ENCODE data around the gene VSTM2A. TPM values are rescaled to one million over a fixed set of nuclear protein-coding genes. Genes with fewer than 3 reads are reported as not detected.

The VSTM2A gene
- total and polyA plus RNA-seq, 4 donors: not detected

- TF ChIP-seq ZBTB33 (IDR thresholded peaks at IDR 0.05) (no peak), ATF3 (IDR thresholded peaks at IDR 0.05) (no peak), SP1 (IDR thresholded peaks at IDR 0.05) (no peak), MAX (IDR thresholded peaks at IDR 0.05) (no peak), HNF4A (conservative IDR thresholded peaks at IDR 0.05) (no peak), GABPA (IDR thresholded peaks at IDR 0.05 in 1 of 2, conservative IDR thresholded peaks at IDR 0.05 in 1 of 2) (no peak), FOXA1 (IDR thresholded peaks at IDR 0.05) (no peak), TAF1 (conservative IDR thresholded peaks at IDR 0.05) (no peak)
Measured at GRCh38 chr7:54581511-54581910, 39.3 kb downstream of the VSTM2A start (continued).

- Histone ChIP-seq H3K9ac (ENCODE audit: low read depth in 1 of 2, low read length in 2 of 2) (no peak overlapping the region), H3K27me3 (ENCODE audit: control insufficient read depth in 4 of 4, insufficient read depth in 4 of 4, low read length in 3 of 4) (no peaks in the 10 kb centered on the region), H3K4me3 (ENCODE audit: low read depth in 1 of 3, low read length in 3 of 3) (no peak overlapping the region), H3K4me1 (ENCODE audit: control insufficient read depth in 4 of 4, insufficient read depth in 4 of 4, low read length in 3 of 4) (no peaks in the 10 kb centered on the region), H3K36me3 (ENCODE audit: control insufficient read depth in 4 of 4, insufficient read depth in 3 of 4, low read depth in 1 of 4, low read length in 3 of 4) (no peaks in the 10 kb centered on the region), H3K27ac (ENCODE audit: low read depth in 1 of 2, low read length in 2 of 2) (no peak overlapping the region), H3K9me3 (ENCODE audit: control insufficient read depth in 4 of 4, low read length in 3 of 4) (no peaks in the 10 kb centered on the region)
- DNase-seq (ENCODE audit: low spot score): no peak
- 73% methylated on average over 15 of the region's 15 CpGs for WGBS
- no peak for TF ChIP-seq FOXA2 (IDR thresholded peaks at IDR 0.05)
- no peak for TF ChIP-seq HNF4A (conservative IDR thresholded peaks at IDR 0.05)
- TF ChIP-seq MAX (IDR thresholded peaks at IDR 0.05): no peak
- TF ChIP-seq EGR1 (IDR thresholded peaks at IDR 0.05; ENCODE audit: low read depth in 2 of 2): no peak
- TF ChIP-seq FOXA1 (IDR thresholded peaks at IDR 0.05): no peak
- TF ChIP-seq YY1 (IDR thresholded peaks at IDR 0.05): no peak
- TF ChIP-seq SP1 (IDR thresholded peaks at IDR 0.05): no peak
- TF ChIP-seq JUND (IDR thresholded peaks at IDR 0.05): no peak
- TF ChIP-seq RAD21 (IDR thresholded peaks at IDR 0.05): no peak
- no peak for TF ChIP-seq RXRA (IDR thresholded peaks at IDR 0.05)
- no peak for TF ChIP-seq HNF4G (IDR thresholded peaks at IDR 0.05)
Measured at GRCh38 chr7:54591404-54592386, 49.5 kb downstream of the VSTM2A start.

GRCh38 chr7:54596747-54597146 lies 54.6 kb downstream of the VSTM2A start:
- WGBS: 66% methylated on average over 2 of the region's 2 CpGs
- TF ChIP-seq TAF1 (conservative IDR thresholded peaks at IDR 0.05) (no peak), CTCF (IDR thresholded peaks at IDR 0.05; ENCODE audit: low read depth, low read length, missing input control) (no peak), NR2F2 (IDR thresholded peaks at IDR 0.05) (no peak), HNF4G (IDR thresholded peaks at IDR 0.05) (no peak), EGR1 (IDR thresholded peaks at IDR 0.05; ENCODE audit: low read depth in 2 of 2) (no peak), FOXA1 (IDR thresholded peaks at IDR 0.05) (no peak)
- H3K27me3 ChIP-seq (ENCODE audit: control insufficient read depth in 4 of 4, insufficient read depth in 4 of 4, low read length in 3 of 4): peaks cover 0 to 3% (median 0%) of the 10 kb centered on the region in 4 donors

More at GRCh38 chr7:54596747-54597146, 54.6 kb downstream of the VSTM2A start:
- DNase-seq (ENCODE audit: low spot score): no peak
- Histone ChIP-seq H3K27ac (ENCODE audit: low read depth in 1 of 2, low read length in 2 of 2) (no peak overlapping the region), H3K4me1 (ENCODE audit: control insufficient read depth in 4 of 4, insufficient read depth in 4 of 4, low read length in 3 of 4) (no peaks in the 10 kb centered on the region), H3K4me3 (ENCODE audit: low read depth in 1 of 3, low read length in 3 of 3) (no peak overlapping the region), H3K9me3 (ENCODE audit: control insufficient read depth in 4 of 4, low read length in 3 of 4) (no peaks in the 10 kb centered on the region), H3K9ac (ENCODE audit: low read depth in 1 of 2, low read length in 2 of 2) (no peak overlapping the region), H3K36me3 (ENCODE audit: control insufficient read depth in 4 of 4, insufficient read depth in 3 of 4, low read depth in 1 of 4, low read length in 3 of 4) (no peaks in the 10 kb centered on the region)

All from liver (tissue), 9 donors.